ENCODE data around the gene TMEM156.

Gene TMEM156

DNA sequence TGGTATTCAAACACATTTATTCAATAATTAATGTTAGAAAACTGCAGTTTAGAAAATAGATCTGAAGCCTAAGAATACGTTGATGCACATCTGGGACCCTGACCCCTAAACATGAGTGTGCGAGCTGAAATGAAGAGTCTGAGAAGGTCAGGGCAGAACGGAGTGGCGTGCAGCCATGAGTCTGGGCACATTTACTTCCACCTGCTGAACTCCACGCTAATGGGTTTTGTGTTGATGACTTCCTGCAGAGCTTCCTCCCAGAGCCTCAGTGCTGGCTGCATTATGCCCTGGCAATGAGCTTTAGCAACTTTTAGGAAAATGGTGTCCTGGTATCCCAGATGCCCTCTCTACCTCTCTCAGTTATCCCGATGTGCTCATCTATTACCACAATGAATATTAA lies 111.5 kb downstream of the TMEM156 start:
- no peak for DNase-seq

DNA sequence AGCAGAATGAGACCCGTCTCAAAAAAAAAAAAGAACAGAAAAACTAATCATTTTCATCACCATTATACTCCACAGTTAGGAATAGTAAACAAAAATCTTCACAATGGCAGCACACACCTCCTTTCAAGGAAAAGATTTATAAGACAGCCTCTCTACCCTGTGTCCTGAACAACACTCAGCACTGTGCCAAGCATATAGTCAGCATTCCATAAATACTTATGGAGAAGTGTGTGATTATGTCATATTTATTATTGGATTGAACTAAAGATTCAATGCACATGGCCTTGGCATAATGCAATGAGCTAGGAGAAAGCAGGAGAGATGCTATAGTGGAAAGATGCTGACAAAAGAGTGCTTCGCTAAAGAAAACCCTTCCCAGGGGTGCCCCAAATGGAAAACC lies 112.0 kb downstream of the TMEM156 start:
- no peak for DNase-seq

- no peak for DNase-seq
Observed at GRCh38 chr4:38919494-38919893, 112.7 kb downstream of the TMEM156 start.

DNA sequence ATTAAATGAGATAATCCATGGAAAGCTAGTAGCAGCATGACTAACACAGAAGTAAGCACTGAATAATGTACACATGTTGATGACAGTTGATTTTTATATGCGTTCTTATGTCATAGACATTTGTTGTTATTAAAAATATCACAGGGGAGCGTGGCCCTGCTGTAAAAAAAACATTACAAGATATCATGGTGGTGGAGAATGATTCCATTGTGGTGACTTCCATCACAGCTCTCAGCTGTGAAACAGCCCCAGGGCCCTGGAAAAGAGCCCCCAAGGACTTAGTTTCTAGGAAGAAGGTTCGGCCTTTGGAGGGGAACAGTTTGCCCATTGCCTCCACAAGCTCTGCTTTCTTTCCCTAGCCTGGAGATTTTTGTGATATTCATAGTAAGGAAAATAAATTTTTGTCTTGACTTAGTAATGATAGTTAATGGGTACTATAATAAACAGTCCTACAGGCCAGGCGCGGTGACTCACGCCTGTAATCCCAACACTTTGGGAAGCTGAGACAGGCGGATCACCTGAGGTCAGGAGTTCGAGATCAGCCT lies 114.7 kb downstream of the TMEM156 start:
- no peak for DNase-seq
